ENCODE results near the gene ADGRA3.

Gene ADGRA3

GRCh38 chr4:22515888-22516541, at the start of gene ADGRA3:
TSS of gene ADGRA3 (minus strand) at chr4:22516066. CDS start at chr4:22515784, 282 bp downstream.
- no peak for DNase-seq (ENCODE audit: low read depth)

DNA sequence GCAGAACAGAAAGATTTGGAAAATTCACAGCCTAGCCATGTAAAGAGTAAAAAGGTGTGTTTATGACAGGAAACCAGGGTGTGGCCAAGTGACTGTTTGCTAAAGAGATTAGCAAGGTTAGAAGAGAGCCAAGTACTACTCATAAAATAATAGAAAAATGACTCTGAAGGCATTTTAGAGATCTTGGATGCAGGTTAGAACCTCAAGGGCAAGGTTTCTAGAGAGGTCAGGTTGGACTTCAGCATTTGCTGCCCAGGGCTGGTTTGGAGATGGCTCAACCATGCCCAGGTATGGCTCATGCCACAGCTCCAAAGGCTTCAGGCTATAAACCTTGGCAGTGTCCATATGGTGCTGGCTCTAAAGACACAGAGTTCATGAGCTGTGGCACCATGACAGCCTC, 40.6 kb upstream of the ADGRA3 start:
- DNase-seq (ENCODE audit: low read depth): no peak

- no peak for DNase-seq (ENCODE audit: low read depth)
Observed at GRCh38 chr4:22554670-22555069, 38.8 kb upstream of the ADGRA3 start.

DNA sequence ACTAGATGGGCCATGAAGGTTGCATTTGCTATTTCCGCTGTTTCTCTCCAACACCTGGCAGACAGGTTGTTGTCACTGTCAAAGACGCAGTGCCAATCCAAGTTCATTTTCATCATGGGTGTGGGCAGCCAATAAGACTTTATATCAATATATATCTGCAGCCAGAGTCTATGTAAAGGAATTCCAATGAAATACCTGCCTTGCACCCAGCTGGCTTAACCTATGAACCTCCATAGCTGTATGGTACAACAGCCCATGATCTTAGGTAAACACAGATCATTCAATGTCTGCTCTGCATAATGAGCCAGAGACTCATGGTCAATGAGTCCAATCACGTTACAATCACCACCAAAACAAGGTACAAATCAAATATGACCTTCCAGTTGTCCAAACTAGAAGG, 37.7 kb upstream of the ADGRA3 start:
- DNase-seq (ENCODE audit: low read depth): no peak

DNA sequence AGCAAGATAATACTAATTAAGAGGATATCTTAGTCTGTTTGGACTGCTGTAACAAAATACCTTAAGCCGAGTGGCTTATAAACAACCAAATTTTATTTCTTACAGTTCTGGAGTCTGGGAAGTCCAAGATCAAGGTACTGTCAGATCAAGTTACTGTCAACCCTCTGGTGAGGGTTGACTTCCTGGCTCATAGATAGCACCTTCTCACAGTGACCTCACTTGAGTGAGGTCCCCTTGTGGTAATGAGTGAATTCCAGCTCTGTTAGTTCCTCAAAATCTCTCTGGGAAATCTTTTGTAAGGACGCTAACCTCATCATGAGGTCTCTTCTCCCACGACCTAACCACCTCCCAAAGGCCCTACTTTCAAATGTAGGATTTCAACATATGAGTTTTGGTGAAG, 36.9 kb upstream of the ADGRA3 start:
- no peak for DNase-seq (ENCODE audit: low read depth)

- no peak for DNase-seq (ENCODE audit: low read depth)
Observed at GRCh38 chr4:22551550-22551949, 35.7 kb upstream of the ADGRA3 start.

- DNase-seq (ENCODE audit: low read depth): no peak
Observed at GRCh38 chr4:22546299-22546698, 30.4 kb upstream of the ADGRA3 start.

GRCh38 chr4:22539251-22539650, 23.4 kb upstream of the ADGRA3 start:
- DNase-seq (ENCODE audit: low read depth): no peak

DNA sequence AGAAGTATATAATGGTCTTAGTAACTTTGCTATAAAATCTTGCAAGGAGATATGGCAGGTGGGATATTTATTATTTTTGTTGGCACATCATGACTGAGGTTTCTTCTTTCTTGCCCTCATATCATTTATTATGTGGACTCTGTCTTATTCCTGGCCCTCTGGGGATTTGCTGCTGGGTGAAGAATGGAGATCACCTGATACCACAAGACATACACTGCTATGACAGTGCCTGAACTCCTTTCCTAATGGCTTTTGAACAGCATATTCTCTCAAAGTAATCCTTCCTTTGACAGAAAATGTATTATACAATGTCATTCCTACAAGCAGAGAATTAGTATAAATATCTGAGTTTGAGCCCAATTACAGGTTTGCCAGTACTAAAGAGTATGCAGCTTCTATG, 22.0 kb upstream of the ADGRA3 start:
- no peak for DNase-seq (ENCODE audit: low read depth)

GRCh38 chr4:22534374-22534773, 18.5 kb upstream of the ADGRA3 start:
- DNase-seq (ENCODE audit: low read depth): no peak

GRCh38 chr4:22532896-22533295, 17.0 kb upstream of the ADGRA3 start:
- no peak for DNase-seq (ENCODE audit: low read depth)

- no peak for DNase-seq (ENCODE audit: low read depth)
Observed at GRCh38 chr4:22532117-22532516, 16.3 kb upstream of the ADGRA3 start.

DNA sequence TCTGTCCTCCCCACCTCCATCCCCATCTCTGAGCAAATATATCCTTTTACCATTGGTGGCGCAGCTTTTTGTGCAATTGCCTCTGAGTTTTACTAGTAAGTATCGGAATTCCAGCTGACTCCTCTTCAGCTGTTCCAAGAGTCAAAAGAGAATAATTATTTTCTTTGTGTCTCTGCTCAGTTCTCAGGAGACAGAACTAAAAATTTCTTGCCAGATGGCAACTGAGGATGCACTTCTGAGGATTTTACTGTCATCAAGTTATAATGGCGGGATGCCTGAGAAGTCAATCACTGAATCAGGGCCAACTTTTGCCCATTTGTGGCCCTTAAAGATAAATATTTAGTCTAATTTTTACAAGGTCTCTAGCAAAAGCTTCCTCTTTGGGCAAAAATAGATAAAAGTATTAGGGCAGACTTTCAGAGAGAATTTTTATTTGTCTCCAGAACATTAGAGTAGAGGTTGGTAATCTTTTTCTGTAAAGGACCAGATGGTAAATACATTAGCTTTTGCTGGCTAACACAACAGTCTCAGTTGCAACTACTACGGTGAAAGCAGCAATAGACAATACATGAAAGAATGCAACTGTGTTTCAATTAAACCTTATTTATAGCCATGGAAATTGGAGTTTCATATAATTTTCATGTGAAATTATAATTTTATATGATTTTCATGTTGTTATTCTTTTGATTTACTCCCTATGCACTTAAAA, 15.6 kb upstream of the ADGRA3 start:
- no peak for DNase-seq (ENCODE audit: low read depth)

DNA sequence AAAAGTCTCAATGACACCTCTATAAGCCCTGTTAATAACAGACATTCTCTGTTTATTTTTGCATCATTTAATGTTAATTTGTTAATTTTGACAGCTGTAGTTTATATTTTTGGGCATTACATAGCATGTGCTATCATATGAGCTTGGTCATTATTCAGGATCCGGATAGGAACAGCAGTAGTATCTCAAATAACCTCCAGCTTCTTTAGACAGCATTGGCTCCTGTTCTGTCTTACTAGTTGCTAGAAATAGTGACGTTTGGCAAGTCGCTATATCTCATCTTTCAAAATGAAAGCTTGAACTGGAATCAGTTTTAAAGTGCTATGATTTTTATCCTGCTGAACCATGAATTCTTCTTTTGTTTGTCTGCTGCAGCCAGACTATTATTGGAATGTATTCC, 9.0 kb upstream of the ADGRA3 start:
- no peak for DNase-seq (ENCODE audit: low read depth)

GRCh38 chr4:22522706-22523501, 7.0 kb upstream of the ADGRA3 start:
- DNase-seq (ENCODE audit: low read depth): no peak

- no peak for DNase-seq (ENCODE audit: low read depth)
Observed at GRCh38 chr4:22522206-22522605, 6.3 kb upstream of the ADGRA3 start.

DNA sequence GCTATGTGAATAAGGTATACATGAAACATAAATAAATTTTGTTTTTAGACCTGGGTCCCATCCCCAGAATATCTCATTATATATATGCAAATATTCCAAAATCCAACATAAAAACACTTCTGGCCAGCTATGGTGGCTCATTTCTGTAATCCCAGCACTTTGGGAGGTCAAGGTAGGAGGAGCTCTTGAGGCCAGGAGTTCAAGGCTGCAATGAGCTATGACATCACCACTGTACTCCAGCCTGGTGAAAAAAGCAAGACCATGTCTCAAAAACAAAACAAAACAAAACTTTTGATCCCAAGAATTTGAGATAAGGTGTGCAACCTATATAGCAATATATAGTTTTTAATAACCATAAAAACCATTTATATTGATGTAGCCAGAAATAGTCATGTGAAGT, 5.4 kb upstream of the ADGRA3 start:
- no peak for DNase-seq (ENCODE audit: low read depth)

DNA sequence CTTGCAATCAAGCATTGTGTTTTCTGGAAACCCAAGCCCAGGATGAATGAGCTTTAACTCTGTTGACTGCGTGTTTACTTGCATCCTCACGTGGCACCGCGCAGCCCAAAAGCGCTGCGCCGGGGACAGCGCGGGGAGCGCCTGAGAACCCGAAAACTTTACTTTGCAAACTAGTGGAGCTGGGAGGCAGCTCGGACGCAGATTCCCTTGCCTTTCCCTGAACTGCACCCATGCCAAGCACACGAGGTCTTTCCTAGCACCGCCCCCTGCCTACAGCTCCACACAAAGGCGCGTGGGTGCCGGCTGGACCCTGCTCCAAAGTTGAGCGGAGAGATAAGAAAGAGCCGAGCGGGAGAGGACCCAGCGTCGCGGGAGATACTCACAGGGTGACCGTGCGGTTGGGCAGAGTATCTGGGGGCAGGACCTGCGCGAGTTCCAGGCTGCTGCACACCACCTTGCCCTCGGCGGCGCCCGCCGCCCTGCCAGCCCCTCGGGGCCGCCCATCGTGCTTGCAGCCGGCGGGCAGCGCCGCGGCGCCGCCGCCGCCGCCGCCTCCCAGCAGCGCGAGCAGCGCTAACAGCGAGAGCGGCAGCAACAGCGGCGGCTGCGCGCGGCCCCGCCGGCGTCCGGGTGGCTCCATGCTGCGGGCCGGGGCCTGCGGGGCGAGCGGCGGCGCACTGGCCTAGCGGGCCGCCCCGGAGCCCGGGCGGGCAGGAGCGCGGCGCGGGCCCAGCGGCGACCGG, 550 bp downstream of the ADGRA3 start:
- no peak for DNase-seq (ENCODE audit: low read depth)

DNA sequence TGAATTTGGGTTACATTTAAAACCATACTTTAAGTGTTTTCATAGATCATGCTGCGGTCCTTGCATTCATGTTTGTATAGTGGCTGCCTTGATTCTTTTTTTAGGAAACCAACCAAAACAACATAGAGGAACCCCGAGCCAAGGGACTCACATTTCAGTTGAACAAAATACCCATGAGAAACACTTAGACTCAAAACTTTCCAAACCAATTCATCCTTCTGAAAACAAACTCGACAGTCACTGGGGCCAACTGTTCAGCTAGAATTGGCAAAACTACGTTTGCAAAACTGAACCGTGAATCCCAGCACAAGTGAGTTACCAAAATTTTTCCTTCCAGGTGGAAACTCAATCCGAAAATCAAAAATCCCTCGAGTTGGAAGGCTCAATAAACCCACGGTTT, 1.4 kb downstream of the ADGRA3 start:
- DNase-seq (ENCODE audit: low read depth): no peak

DNA sequence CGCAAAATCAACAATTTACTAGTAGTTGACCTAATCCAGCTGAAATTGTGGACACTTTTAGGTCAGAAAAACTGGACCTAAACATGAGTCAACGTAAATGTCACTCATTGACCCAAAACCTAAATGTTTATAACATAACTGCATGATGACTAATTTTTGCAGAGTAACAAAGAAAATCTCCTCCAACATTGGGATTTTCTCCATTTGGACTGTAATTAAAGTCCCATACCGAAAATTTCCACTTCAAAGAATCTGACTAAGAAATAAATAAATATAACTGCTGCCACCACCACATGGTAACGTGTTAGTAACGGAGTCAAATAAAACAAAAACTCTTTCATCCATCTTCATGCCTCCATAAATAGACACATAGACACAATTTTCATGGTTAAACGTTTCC, 1.9 kb downstream of the ADGRA3 start:
- DNase-seq (ENCODE audit: low read depth): no peak

GRCh38 chr4:22512306-22512705, 3.6 kb downstream of the ADGRA3 start:
- no peak for DNase-seq (ENCODE audit: low read depth)

- DNase-seq (ENCODE audit: low read depth): no peak
Observed at GRCh38 chr4:22510750-22511149, 5.1 kb downstream of the ADGRA3 start.

Data from activated T-helper 9 cell treated with anti-CD3 and anti-CD28 coated beads, Interleukin-2, amount 50 U/mL, for 16 hours (primary cell).